Measurements from ENCODE around the gene FAM43A.

The FAM43A gene

GRCh38 chr3:194671511-194671899 lies 14.2 kb upstream of the FAM43A start:
- Histone ChIP-seq H3F3A (ENCODE audit: control insufficient read depth, insufficient read depth) (no peaks in the 10 kb centered on the region), H3K4me1 (ENCODE audit: control insufficient read depth, low read length) (peaks cover 22% of the 10 kb centered on the region), H3K4me2 (ENCODE audit: low read length) (peak overlapping the region; percentile 87), H3K9me3 (ENCODE audit: control insufficient read depth, insufficient read depth, low read length) (no peaks in the 10 kb centered on the region), H3K4me3 (ENCODE audit: low read length) (peak overlapping the region; percentile 86), H3K79me2 (ENCODE audit: control insufficient read depth, low read length) (peaks cover 48% of the 10 kb centered on the region), H3K36me3 (ENCODE audit: control insufficient read depth, low read length) (peaks cover 35% of the 10 kb centered on the region), H3K27ac (ENCODE audit: low read depth, low read length) (peak overlapping the region; percentile 72), H3K27me3 (ENCODE audit: control insufficient read depth, low read length) (peaks cover 3% of the 10 kb centered on the region; the same call in 1 of the 2 replicates), H4K20me1 (ENCODE audit: control insufficient read depth, insufficient read depth, low read depth, low read length) (peaks cover 4% of the 10 kb centered on the region; the same call in 1 of the 2 replicates), H3K9me2 (replicated peaks; ENCODE audit: control insufficient read depth, low read length) (no peaks in the 10 kb centered on the region)
- TF ChIP-seq EZH2phosphoT487 (IDR thresholded peaks at IDR 0.05; ENCODE audit: borderline replicate concordance, low read length), result no peak
- TF ChIP-seq CTCF (IDR thresholded peaks at IDR 0.05; ENCODE audit: low read depth, low read length, poor library complexity, severe bottlenecking), result peak; percentile 83

- peak within 1 kb of the TSS; percentile 72 for H3K27ac ChIP-seq (ENCODE audit: low read depth, low read length)
- peaks cover 4% of the 10 kb centered on the region; the same call in 1 of the 2 replicates for H4K20me1 ChIP-seq (ENCODE audit: control insufficient read depth, insufficient read depth, low read depth, low read length)
- peak within 1 kb of the TSS; percentile 86 for H3K4me3 ChIP-seq (ENCODE audit: low read length)
- no peak for TF ChIP-seq CTCF (IDR thresholded peaks at IDR 0.05; ENCODE audit: low read depth, low read length, poor library complexity, severe bottlenecking)
- no peak for TF ChIP-seq EZH2phosphoT487 (IDR thresholded peaks at IDR 0.05; ENCODE audit: borderline replicate concordance, low read length)
- peaks cover 22% of the 10 kb centered on the region for H3K4me1 ChIP-seq (ENCODE audit: control insufficient read depth, low read length)
- H3K4me2 ChIP-seq (ENCODE audit: low read length), result peak within 1 kb of the TSS; percentile 87
- peaks cover 6% of the 10 kb centered on the region; the same call in 1 of the 2 replicates for H3K27me3 ChIP-seq (ENCODE audit: control insufficient read depth, low read length)
- no peaks in the 10 kb centered on the region for H3K9me2 ChIP-seq (replicated peaks; ENCODE audit: control insufficient read depth, low read length)
- no peaks in the 10 kb centered on the region for H3K9me3 ChIP-seq (ENCODE audit: control insufficient read depth, insufficient read depth, low read length)
- H3F3A ChIP-seq (ENCODE audit: control insufficient read depth, insufficient read depth), result no peaks in the 10 kb centered on the region
- peaks cover 30% of the 10 kb centered on the region for H3K36me3 ChIP-seq (ENCODE audit: control insufficient read depth, low read length)
- H3K79me2 ChIP-seq (ENCODE audit: control insufficient read depth, low read length), result peaks cover 48% of the 10 kb centered on the region
Observed at GRCh38 chr3:194671900-194672808, 13.5 kb upstream of the FAM43A start, which contains the start of gene LSG1. Gene LSG1, minus strand, starts transcription at chr3:194672191. Its CDS starts 29 bp downstream, at chr3:194672162.

GRCh38 chr3:194672876-194673275 lies 12.8 kb upstream of the FAM43A start:
- Histone ChIP-seq H3K27me3 (ENCODE audit: control insufficient read depth, low read length) (peaks cover 7% of the 10 kb centered on the region; the same call in 1 of the 2 replicates), H3K9me3 (ENCODE audit: control insufficient read depth, insufficient read depth, low read length) (no peaks in the 10 kb centered on the region), H3K4me2 (ENCODE audit: low read length) (peak overlapping the region; percentile 87), H3F3A (ENCODE audit: control insufficient read depth, insufficient read depth) (no peaks in the 10 kb centered on the region), H3K4me1 (ENCODE audit: control insufficient read depth, low read length) (peaks cover 22% of the 10 kb centered on the region), H3K4me3 (ENCODE audit: low read length) (peak overlapping the region; percentile 86), H3K9me2 (replicated peaks; ENCODE audit: control insufficient read depth, low read length) (no peaks in the 10 kb centered on the region), H3K79me2 (ENCODE audit: control insufficient read depth, low read length) (peaks cover 43% of the 10 kb centered on the region), H3K27ac (ENCODE audit: low read depth, low read length) (peak overlapping the region; percentile 72; the same call in 1 of the 2 replicates), H3K36me3 (ENCODE audit: control insufficient read depth, low read length) (peaks cover 27% of the 10 kb centered on the region), H4K20me1 (ENCODE audit: control insufficient read depth, insufficient read depth, low read depth, low read length) (peaks cover 4% of the 10 kb centered on the region; the same call in 1 of the 2 replicates)
- TF ChIP-seq CTCF (IDR thresholded peaks at IDR 0.05; ENCODE audit: low read depth, low read length, poor library complexity, severe bottlenecking), result no peak
- no peak for TF ChIP-seq EZH2phosphoT487 (IDR thresholded peaks at IDR 0.05; ENCODE audit: borderline replicate concordance, low read length)
